HepG2 (cell line): Measurements from ENCODE around the gene LIMD2.

Source experiments
- BHLHE40 ChIP-seq: IDR thresholded peaks from 2 replicates; pipeline ENCODE4 v1.6.1; 2011; ENCODE audit warnings: low read length, improper control_type of control experiment
- CHD2 ChIP-seq: IDR thresholded peaks from 2 replicates; pipeline ENCODE4 v1.6.1; 2011; ENCODE audit warnings: low read depth, low read length, improper control_type of control experiment
- JUN ChIP-seq: sonication (generic); formaldehyde crosslinking; IDR thresholded peaks from 2 replicates; pipeline ENCODE4 v1.4.0; 2020; ENCODE audit warnings: mild to moderate bottlenecking, missing genetic modification reagents
- NFYB ChIP-seq: sonication (generic); formaldehyde crosslinking; IDR thresholded peaks from 2 replicates; pipeline ENCODE4 v1.4.0; 2020; ENCODE audit warnings: missing genetic modification reagents
- POLR2A ChIP-seq, 2 experiments: IDR thresholded peaks; 2 replicates each; pipeline ENCODE4 v1.6.1; 2011; ENCODE audit warnings: low read depth in 2 of 2, low read length in 2 of 2, mild to moderate bottlenecking in 1 of 2, moderate library complexity in 1 of 2; ENCODE audit not compliant: insufficient read depth in 1 of 2
- POLR2AphosphoS5 ChIP-seq: IDR thresholded peaks from 2 replicates; pipeline ENCODE4 v1.6.1; 2012; ENCODE audit warnings: low read depth, low read length
- ZNF432 ChIP-seq: sonication (generic); formaldehyde crosslinking; IDR thresholded peaks from 2 replicates; pipeline ENCODE4 v1.5.0; 2020; ENCODE audit warnings: missing genetic modification reagents, mild to moderate bottlenecking, borderline replicate concordance
- ZNF605 ChIP-seq: sonication (generic); formaldehyde crosslinking; IDR thresholded peaks from 2 replicates; pipeline ENCODE4 v1.8.0; 2022; ENCODE audit warnings: mild to moderate bottlenecking, missing genetic modification reagents
- TF ChIP-seq, protein P1 (sequence below): sonication (generic); formaldehyde crosslinking; IDR thresholded peaks from 2 replicates; pipeline ENCODE4 v1.4.0; 2020; ENCODE audit warnings: missing genetic modification reagents

DNA sequence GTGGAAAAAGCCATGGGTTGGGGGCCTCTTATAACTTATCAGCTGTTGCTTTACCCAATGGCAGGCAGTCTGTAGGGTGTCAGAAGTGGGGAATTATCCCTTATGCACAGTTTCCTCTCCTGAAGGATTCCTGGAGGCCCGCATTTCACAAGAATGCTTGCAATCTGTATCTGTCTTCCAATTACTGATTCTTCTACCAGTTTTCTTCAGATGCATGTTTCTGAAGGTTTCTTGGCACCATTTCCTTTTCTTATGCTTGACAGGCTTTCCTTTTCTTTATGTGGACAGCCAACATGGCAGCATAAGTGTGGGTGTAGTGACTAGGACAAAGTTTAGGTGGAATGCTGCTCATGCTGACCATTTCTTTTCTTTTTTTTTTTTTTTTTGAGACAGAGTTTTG, 41.6 kb downstream of the LIMD2 start:
- TF ChIP-seq, protein P1, sequence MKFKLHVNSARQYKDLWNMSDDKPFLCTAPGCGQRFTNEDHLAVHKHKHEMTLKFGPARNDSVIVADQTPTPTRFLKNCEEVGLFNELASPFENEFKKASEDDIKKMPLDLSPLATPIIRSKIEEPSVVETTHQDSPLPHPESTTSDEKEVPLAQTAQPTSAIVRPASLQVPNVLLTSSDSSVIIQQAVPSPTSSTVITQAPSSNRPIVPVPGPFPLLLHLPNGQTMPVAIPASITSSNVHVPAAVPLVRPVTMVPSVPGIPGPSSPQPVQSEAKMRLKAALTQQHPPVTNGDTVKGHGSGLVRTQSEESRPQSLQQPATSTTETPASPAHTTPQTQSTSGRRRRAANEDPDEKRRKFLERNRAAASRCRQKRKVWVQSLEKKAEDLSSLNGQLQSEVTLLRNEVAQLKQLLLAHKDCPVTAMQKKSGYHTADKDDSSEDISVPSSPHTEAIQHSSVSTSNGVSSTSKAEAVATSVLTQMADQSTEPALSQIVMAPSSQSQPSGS (CRISPR knock-in tag) = no peak
- no peak for TF ChIP-seq BHLHE40
- no peak for TF ChIP-seq POLR2AphosphoS5
- no peak for TF ChIP-seq JUN (CRISPR knock-in tag)
- TF ChIP-seq ZNF605 = no peak
- no peak for TF ChIP-seq POLR2A (IDR thresholded peaks at IDR 0.05; ENCODE audit: insufficient read depth in 1 of 2, low read depth in 2 of 2, low read length in 2 of 2)
- TF ChIP-seq CHD2 = no peak
- TF ChIP-seq NFYB (CRISPR knock-in tag) = no peak
- no peak for TF ChIP-seq ZNF432 (CRISPR knock-in tag)
